Subcutaneous adipose tissue (tissue), 4 donors: ENCODE measurements around the gene NMNAT3. TPM values are rescaled to one million over a fixed set of nuclear protein-coding genes. Genes with fewer than 3 reads are reported as not detected.

Source experiments
- CTCF ChIP-seq: fragments of 450-650 bp; IDR thresholded peaks from one replicate; pipeline ENCODE4 v1.5.1; 2016; ENCODE audit warnings: low read depth, mild to moderate bottlenecking, control low read depth, antibody characterized with exemption, moderate library complexity
- total RNA-seq, 4 donors: library from RNA; depleted of rRNA; stranded (reverse); fragments of >200 nt; gene quantifications; one replicate each; pipeline ENCODE4 v1.1.0, GENCODE V29; 2016

The NMNAT3 gene
- total RNA-seq, 4 donors from 2014 or later = 7.8 to 13.4 (median 9.1) TPM

GRCh38 chr3:139689122-139689521, 11.3 kb upstream of the NMNAT3 start:
- no peak for TF ChIP-seq CTCF

GRCh38 chr3:139687431-139687830, 9.7 kb upstream of the NMNAT3 start:
- TF ChIP-seq CTCF = no peak

GRCh38 chr3:139686624-139687023, 8.9 kb upstream of the NMNAT3 start:
- no peak for TF ChIP-seq CTCF

GRCh38 chr3:139686206-139686605, 8.4 kb upstream of the NMNAT3 start:
- TF ChIP-seq CTCF = no peak

- TF ChIP-seq CTCF = no peak
Measured at GRCh38 chr3:139679220-139679775, 1.5 kb upstream of the NMNAT3 start.

GRCh38 chr3:139676632-139677387, 962 bp downstream of the NMNAT3 start:
- no peak for TF ChIP-seq CTCF

GRCh38 chr3:139676108-139676507, 1.7 kb downstream of the NMNAT3 start:
- no peak for TF ChIP-seq CTCF
